Measurements from ENCODE around the gene TTL. TPM values are rescaled to one million over a fixed set of nuclear protein-coding genes. Genes with fewer than 3 reads are reported as not detected.
"Not testable (repeated sequence)": the region's sequence is repeated elsewhere in the genome, so short reads cannot be mapped to it uniquely, and the experiment has no call there.

TTL gene
- total RNA-seq, 6 experiments from 2014 or later: 48.4 to 65.1 (median 55.1) TPM

DNA sequence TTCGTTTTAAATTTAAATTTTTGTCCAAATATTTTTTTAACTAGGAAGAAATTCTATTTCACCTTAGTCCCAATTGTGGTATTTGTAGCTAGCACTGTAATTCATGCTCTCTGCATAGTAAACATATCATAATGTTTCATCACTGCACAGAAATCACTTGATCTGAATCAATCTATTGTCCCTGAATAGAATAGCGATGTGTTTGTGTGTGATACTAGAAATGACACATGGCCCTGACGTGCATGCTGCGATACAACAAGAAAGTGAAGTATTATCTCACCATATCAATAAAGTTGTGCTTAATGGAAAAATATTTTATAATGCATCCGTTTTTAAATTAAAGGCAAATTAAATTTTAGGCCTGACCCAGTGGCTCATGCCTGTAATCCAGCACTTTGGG, 10.0 kb downstream of the TTL start:
- H3K4me1 Mint-ChIP-seq (ENCODE audit: low read depth): peaks cover 17% of the 10 kb centered on the region; the same call in 1 of the 2 replicates
- no peaks in the 10 kb centered on the region for H3K9me3 Mint-ChIP-seq
- H3K4me3 Mint-ChIP-seq: no peak overlapping the region
- peaks cover 6% of the 10 kb centered on the region; the same call in 1 of the 2 replicates for H3K36me3 Mint-ChIP-seq (ENCODE audit: low read depth)
- H3K27ac Mint-ChIP-seq: no peak overlapping the region; the same call in 1 of the 2 replicates
- no peak for TF ChIP-seq CTCF (IDR thresholded peaks at IDR 0.05)
- no peaks in the 10 kb centered on the region for H3K27me3 Mint-ChIP-seq (ENCODE audit: insufficient read depth)
- DNase-seq: no peak

DNA sequence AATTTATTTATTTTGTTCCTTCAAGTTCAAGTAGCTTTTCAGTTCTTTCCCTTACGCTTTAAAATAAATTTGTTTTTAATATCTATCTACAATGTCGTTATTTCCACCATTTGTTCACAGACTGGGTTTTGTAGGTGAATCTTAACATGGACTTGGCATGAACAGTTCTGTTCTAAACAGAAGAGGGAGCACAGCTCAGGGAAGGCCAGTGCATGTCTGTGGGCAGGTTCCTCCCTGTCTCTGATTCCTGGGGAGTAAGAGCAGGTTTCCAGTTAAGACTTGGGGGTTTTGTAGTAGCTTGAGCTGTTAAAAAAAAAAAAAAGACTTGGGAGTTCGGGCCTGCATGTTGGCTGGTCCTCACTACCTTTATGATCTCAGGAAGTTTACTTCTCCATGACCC, 11.1 kb downstream of the TTL start:
- peaks cover 6% of the 10 kb centered on the region; the same call in 1 of the 2 replicates for H3K36me3 Mint-ChIP-seq (ENCODE audit: low read depth)
- H3K27ac Mint-ChIP-seq: no peak overlapping the region
- H3K27me3 Mint-ChIP-seq (ENCODE audit: insufficient read depth): no peaks in the 10 kb centered on the region
- H3K9me3 Mint-ChIP-seq: no peaks in the 10 kb centered on the region
- DNase-seq: no peak
- no peak overlapping the region; the same call in 1 of the 2 replicates for H3K4me3 Mint-ChIP-seq
- H3K4me1 Mint-ChIP-seq (ENCODE audit: low read depth): 0 out of 2 replicates have a peak, but pooled peaks cover 6% of the 10 kb centered on the region
- peak; percentile 26; the same call in 1 of the 2 replicates for TF ChIP-seq CTCF (IDR thresholded peaks at IDR 0.05)

GRCh38 chr2:112493858-112494648, 12.1 kb downstream of the TTL start:
- H3K4me3 Mint-ChIP-seq: no peak overlapping the region
- no peak for TF ChIP-seq CTCF (IDR thresholded peaks at IDR 0.05)
- H3K9me3 Mint-ChIP-seq: no peaks in the 10 kb centered on the region
- H3K27ac Mint-ChIP-seq: no peak overlapping the region
- H3K27me3 Mint-ChIP-seq (ENCODE audit: insufficient read depth): no peaks in the 10 kb centered on the region
- peaks cover 6% of the 10 kb centered on the region; the same call in 1 of the 2 replicates for H3K36me3 Mint-ChIP-seq (ENCODE audit: low read depth)
- DNase-seq: peak; percentile 71
- 0 out of 2 replicates have a peak, but pooled peaks cover 5% of the 10 kb centered on the region for H3K4me1 Mint-ChIP-seq (ENCODE audit: low read depth)

- Mint-ChIP-seq H3K27ac (no peak overlapping the region), H3K27me3 (ENCODE audit: insufficient read depth) (no peaks in the 10 kb centered on the region)
Measured at GRCh38 chr2:112494828-112495227, 12.9 kb downstream of the TTL start.

DNA sequence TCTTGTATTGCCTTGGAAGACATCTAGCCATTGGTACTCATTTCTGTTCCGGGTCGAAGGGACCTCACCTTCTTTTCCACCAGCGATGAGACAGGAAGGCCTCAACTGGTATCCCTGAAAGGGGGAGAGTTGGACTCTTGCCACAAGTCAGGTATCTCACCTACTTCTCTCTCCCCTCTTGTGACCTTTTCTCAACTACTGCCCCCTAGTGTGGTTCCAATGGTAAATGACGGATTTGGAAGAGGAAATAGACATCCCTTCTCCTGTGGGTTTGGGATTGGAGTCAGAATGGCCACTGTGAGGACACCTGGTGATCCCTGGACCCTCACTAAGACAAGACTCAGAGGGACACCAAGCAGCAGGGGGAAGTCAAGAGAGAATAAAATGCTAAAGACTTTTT, 13.9 kb downstream of the TTL start:
- DNase-seq; H3K9me3 Mint-ChIP-seq; H3K4me3 Mint-ChIP-seq; H3K4me1 Mint-ChIP-seq (ENCODE audit: low read depth); H3K36me3 Mint-ChIP-seq (ENCODE audit: low read depth); H3K27me3 Mint-ChIP-seq (ENCODE audit: insufficient read depth); H3K27ac Mint-ChIP-seq: not testable (repeated sequence)
- TF ChIP-seq CTCF (IDR thresholded peaks at IDR 0.05): peak; percentile 28

More at GRCh38 chr2:112494828-112495227, 12.9 kb downstream of the TTL start:
- no peak for DNase-seq
- peaks cover 6% of the 10 kb centered on the region; the same call in 1 of the 2 replicates for H3K36me3 Mint-ChIP-seq (ENCODE audit: low read depth)
- H3K4me3 Mint-ChIP-seq: no peak overlapping the region
- H3K4me1 Mint-ChIP-seq (ENCODE audit: low read depth): peaks cover 7% of the 10 kb centered on the region
- TF ChIP-seq CTCF (IDR thresholded peaks at IDR 0.05): no peak
- no peaks in the 10 kb centered on the region for H3K9me3 Mint-ChIP-seq

All from HFFc6 (cell line).